Muscle layer of duodenum (tissue), 2 donors: ENCODE measurements around the gene ANKS3.
A peak's percentile ranks its signal among the peaks of the same experiment; 100 is the strongest.
"Not testable (repeated sequence)": the region's sequence is repeated elsewhere in the genome, so short reads cannot be mapped to it uniquely, and the experiment has no call there.

Experiments
- H3K27ac ChIP-seq: one replicate; pipeline ENCODE4 v1.7.0; 2013; ENCODE audit warnings: mild to moderate bottlenecking, low read length
- H3K27me3 ChIP-seq: one replicate; pipeline ENCODE4 v1.7.0; 2013; ENCODE audit warnings: low read depth, mild to moderate bottlenecking, control low read depth, low read length
- H3K36me3 ChIP-seq, 2 donors: one replicate each; pipeline ENCODE4 v1.7.0; 2013; ENCODE audit warnings: low read length in 2 of 2, control low read depth in 1 of 2, mild to moderate bottlenecking in 1 of 2; ENCODE audit not compliant: insufficient read depth in 2 of 2, control insufficient read depth in 1 of 2
- H3K4me1 ChIP-seq, 2 donors: one replicate each; pipeline ENCODE4 v1.7.0; 2013; ENCODE audit warnings: low read length in 2 of 2, mild to moderate bottlenecking in 2 of 2, control low read depth in 1 of 2, moderate library complexity in 1 of 2; ENCODE audit not compliant: insufficient read depth in 2 of 2, control insufficient read depth in 1 of 2
- H3K4me3 ChIP-seq, 2 donors: one replicate each; pipeline ENCODE4 v1.7.0; 2013; ENCODE audit warnings: low read length in 2 of 2, low read depth in 1 of 2, mild to moderate bottlenecking in 1 of 2
- H3K9me3 ChIP-seq, 2 donors: one replicate each; pipeline ENCODE4 v1.7.0; 2013; ENCODE audit warnings: low read length in 2 of 2, control low read depth in 1 of 2, mild to moderate bottlenecking in 1 of 2; ENCODE audit not compliant: control insufficient read depth in 1 of 2
- donor health status: healthy.

The ANKS3 gene

GRCh38 chr16:4656695-4657686 is 77.1 kb downstream of the ANKS3 start:
- Histone ChIP-seq H3K4me1 (peaks cover 0 to 10% of the 10 kb centered on the region in 2 donors), H3K9me3 (no peaks in the 10 kb centered on the region), H3K27ac (no peak overlapping the region), H3K36me3 (peaks cover 28 to 70% of the 10 kb centered on the region in 2 donors), H3K4me3 (no peak overlapping the region), H3K27me3 (no peaks in the 10 kb centered on the region)

- Histone ChIP-seq H3K9me3 (no peaks in the 10 kb centered on the region), H3K4me1 (peaks cover 0 to 10% of the 10 kb centered on the region in 2 donors), H3K36me3 (peaks cover 28 to 78% of the 10 kb centered on the region in 2 donors), H3K4me3 (no peak overlapping the region), H3K27me3 (no peaks in the 10 kb centered on the region), H3K27ac (no peak overlapping the region)
These were observed 77.8 kb downstream of the ANKS3 start for GRCh38 chr16:4656221-4656620.

- Histone ChIP-seq H3K4me1 (peaks cover 0 to 10% of the 10 kb centered on the region in 2 donors), H3K9me3 (no peaks in the 10 kb centered on the region), H3K36me3 (peaks cover 28 to 82% of the 10 kb centered on the region in 2 donors), H3K27me3 (no peaks in the 10 kb centered on the region), H3K27ac (no peak overlapping the region), H3K4me3 (no peak overlapping the region)
These were observed 78.3 kb downstream of the ANKS3 start for GRCh38 chr16:4655801-4656200.

- peak overlapping the region; percentile 45 for H3K27ac ChIP-seq
- H3K4me1 ChIP-seq, result peaks cover 0 to 7% of the 10 kb centered on the region in 2 donors
- H3K27me3 ChIP-seq, result no peaks in the 10 kb centered on the region
- peaks cover 28 to 82% of the 10 kb centered on the region in 2 donors for H3K36me3 ChIP-seq
- H3K9me3 ChIP-seq, result no peaks in the 10 kb centered on the region
- no peak overlapping the region for H3K4me3 ChIP-seq
These were observed 79.0 kb downstream of the ANKS3 start for GRCh38 chr16:4654964-4655590.

GRCh38 chr16:4654011-4654963 is 79.8 kb downstream of the ANKS3 start:
- H3K4me1 ChIP-seq, result peaks cover 0 to 3% of the 10 kb centered on the region in 2 donors
- H3K4me3 ChIP-seq, result no peak overlapping the region
- H3K9me3 ChIP-seq, result no peaks in the 10 kb centered on the region
- peaks cover 28 to 74% of the 10 kb centered on the region in 2 donors for H3K36me3 ChIP-seq
- no peak overlapping the region for H3K27ac ChIP-seq
- no peaks in the 10 kb centered on the region for H3K27me3 ChIP-seq

- H3K9me3 ChIP-seq, result no peaks in the 10 kb centered on the region
- H3K27me3 ChIP-seq, result no peaks in the 10 kb centered on the region
- H3K4me1 ChIP-seq, result peaks cover 0 to 3% of the 10 kb centered on the region in 2 donors
- no peak overlapping the region for H3K27ac ChIP-seq
- H3K36me3 ChIP-seq, result peaks cover 28 to 65% of the 10 kb centered on the region in 2 donors
- H3K4me3 ChIP-seq, result no peak overlapping the region
These were observed 81.5 kb downstream of the ANKS3 start for GRCh38 chr16:4652561-4652960.

- Histone ChIP-seq H3K27ac (no peak overlapping the region), H3K4me1 (peaks cover 0 to 3% of the 10 kb centered on the region in 2 donors), H3K27me3 (no peaks in the 10 kb centered on the region), H3K4me3 (no peak overlapping the region), H3K9me3 (no peaks in the 10 kb centered on the region), H3K36me3 (peaks cover 28 to 58% of the 10 kb centered on the region in 2 donors)
These were observed 82.2 kb downstream of the ANKS3 start for GRCh38 chr16:4651827-4652226.

- not testable (repeated sequence) for H3K4me3 ChIP-seq, H3K9me3 ChIP-seq, H3K27me3 ChIP-seq, H3K27ac ChIP-seq, H3K4me1 ChIP-seq
- peaks cover 22 to 53% of the 10 kb centered on the region in 2 donors for H3K36me3 ChIP-seq
These were observed 83.5 kb downstream of the ANKS3 start for GRCh38 chr16:4650443-4651074.

GRCh38 chr16:4649744-4650442 is 84.2 kb downstream of the ANKS3 start:
- Histone ChIP-seq H3K36me3 (peaks cover 19 to 51% of the 10 kb centered on the region in 2 donors), H3K4me1 (peaks cover 0 to 3% of the 10 kb centered on the region in 2 donors)

GRCh38 chr16:4648917-4649316 is 85.2 kb downstream of the ANKS3 start:
- Histone ChIP-seq H3K9me3 (no peaks in the 10 kb centered on the region), H3K4me1 (peaks cover 0 to 3% of the 10 kb centered on the region in 2 donors), H3K27ac (no peak overlapping the region), H3K36me3 (peaks cover 11 to 41% of the 10 kb centered on the region in 2 donors), H3K27me3 (no peaks in the 10 kb centered on the region), H3K4me3 (no peak overlapping the region)

More at GRCh38 chr16:4649744-4650442, 84.2 kb downstream of the ANKS3 start:
- no peaks in the 10 kb centered on the region for H3K9me3 ChIP-seq
- H3K27ac ChIP-seq, result no peak overlapping the region
- H3K4me3 ChIP-seq, result no peak overlapping the region
- no peaks in the 10 kb centered on the region for H3K27me3 ChIP-seq
